HCT116 (cell line): ENCODE measurements around the gene CCDC91.

Source experiments
- CEBPB ChIP-seq: IDR thresholded peaks from 2 replicates; pipeline ENCODE4 v1.6.1; 2012; ENCODE audit warnings: low read depth
- EGR1 ChIP-seq: IDR thresholded peaks from 2 replicates; pipeline ENCODE4 v1.6.1; 2012; ENCODE audit warnings: low read depth
- EZH2phosphoT487 ChIP-seq: fragments of 200-600 bp; IDR thresholded peaks from 2 replicates; pipeline ENCODE4 v1.6.1; 2018; ENCODE audit warnings: antibody characterized with exemption, borderline replicate concordance
- POLR2A ChIP-seq: IDR thresholded peaks from 2 replicates; pipeline ENCODE4 v1.7.0; 2011; ENCODE audit warnings: borderline replicate concordance; ENCODE audit not compliant: insufficient read depth, insufficient read length; ENCODE audit errors: extremely low read depth
- REST ChIP-seq: IDR thresholded peaks from 2 replicates; pipeline ENCODE4 v1.6.1; 2012; ENCODE audit warnings: low read depth
- TF ChIP-seq, protein P1 (sequence below), 3 experiments: fragments of 200-600 bp in 1 of 3; sonication (generic) in 1 of 3; IDR thresholded peaks in 2 of 3; conservative IDR thresholded peaks in 1 of 3; 2 replicates each; pipeline ENCODE4 v1.5.1; 2012 to 2017; ENCODE audit warnings: low read depth in 2 of 3, low read length in 2 of 3, antibody characterized with exemption in 1 of 3, borderline replicate concordance in 1 of 3, control low read depth in 1 of 3, mild to moderate bottlenecking in 1 of 3, mixed read lengths in 1 of 3, mixed run types in 1 of 3, moderate library complexity in 1 of 3; ENCODE audit not compliant: insufficient read depth in 1 of 3
- TF ChIP-seq, protein P2 (sequence below): IDR thresholded peaks from 2 replicates; pipeline ENCODE4 v1.6.1; 2012

DNA sequence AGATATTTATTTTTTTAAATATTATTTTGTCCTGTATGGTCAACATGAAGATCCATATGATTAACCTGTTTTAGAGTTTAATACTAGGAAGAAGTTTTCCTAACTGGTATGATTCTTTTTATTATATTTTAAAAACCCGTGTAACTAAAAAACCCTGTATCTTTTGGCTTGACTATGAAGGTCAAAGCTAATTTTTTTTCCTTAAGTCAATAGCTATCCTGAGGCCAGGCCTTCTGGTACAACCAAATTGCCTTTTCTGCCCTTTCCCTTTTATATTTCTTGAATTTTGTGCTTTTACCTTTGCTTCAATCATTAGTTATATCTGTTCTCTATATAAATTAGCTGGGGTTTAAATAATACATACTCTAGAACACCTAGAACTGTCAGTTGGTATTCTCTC, 30.6 kb upstream of the CCDC91 start:
- no peak for TF ChIP-seq REST
- TF ChIP-seq POLR2A, result no peak
- TF ChIP-seq, protein P1, sequence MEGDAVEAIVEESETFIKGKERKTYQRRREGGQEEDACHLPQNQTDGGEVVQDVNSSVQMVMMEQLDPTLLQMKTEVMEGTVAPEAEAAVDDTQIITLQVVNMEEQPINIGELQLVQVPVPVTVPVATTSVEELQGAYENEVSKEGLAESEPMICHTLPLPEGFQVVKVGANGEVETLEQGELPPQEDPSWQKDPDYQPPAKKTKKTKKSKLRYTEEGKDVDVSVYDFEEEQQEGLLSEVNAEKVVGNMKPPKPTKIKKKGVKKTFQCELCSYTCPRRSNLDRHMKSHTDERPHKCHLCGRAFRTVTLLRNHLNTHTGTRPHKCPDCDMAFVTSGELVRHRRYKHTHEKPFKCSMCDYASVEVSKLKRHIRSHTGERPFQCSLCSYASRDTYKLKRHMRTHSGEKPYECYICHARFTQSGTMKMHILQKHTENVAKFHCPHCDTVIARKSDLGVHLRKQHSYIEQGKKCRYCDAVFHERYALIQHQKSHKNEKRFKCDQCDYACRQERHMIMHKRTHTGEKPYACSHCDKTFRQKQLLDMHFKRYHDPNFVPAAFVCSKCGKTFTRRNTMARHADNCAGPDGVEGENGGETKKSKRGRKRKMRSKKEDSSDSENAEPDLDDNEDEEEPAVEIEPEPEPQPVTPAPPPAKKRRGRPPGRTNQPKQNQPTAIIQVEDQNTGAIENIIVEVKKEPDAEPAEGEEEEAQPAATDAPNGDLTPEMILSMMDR (IDR thresholded peaks at IDR 0.05 in 2 of 3, conservative IDR thresholded peaks at IDR 0.05 in 1 of 3; ENCODE audit: borderline replicate concordance in 1 of 3, insufficient read depth in 1 of 3, low read depth in 2 of 3, low read length in 2 of 3), result no peak
- TF ChIP-seq CEBPB, result no peak
- TF ChIP-seq, protein P2, sequence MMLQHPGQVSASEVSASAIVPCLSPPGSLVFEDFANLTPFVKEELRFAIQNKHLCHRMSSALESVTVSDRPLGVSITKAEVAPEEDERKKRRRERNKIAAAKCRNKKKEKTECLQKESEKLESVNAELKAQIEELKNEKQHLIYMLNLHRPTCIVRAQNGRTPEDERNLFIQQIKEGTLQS, result no peak
- no peak for TF ChIP-seq EZH2phosphoT487
- no peak for TF ChIP-seq EGR1
